HL-60/S4 treated with phorbol 12-myristate 13-acetate at 8.2 ng/mL for 4 days and 3 days (cell line): ENCODE measurements around the gene MPP3.

ENCODE experiments used
- in situ Hi-C: fragments of 300-500 bp; cut with MboI; formaldehyde crosslinking; loops from 2 replicates; pipeline ENCODE4 v1.15.0; 2022; ENCODE audit warnings: low sequenced_read_pairs

MPP3 gene

GRCh38 chr17:43755389-43755875 is 77.5 kb downstream of the MPP3 start:
- in situ Hi-C loops, result no loop called here

- in situ Hi-C loops, result no loop called here
Measured at GRCh38 chr17:43754947-43755346, 78.0 kb downstream of the MPP3 start.

GRCh38 chr17:43753493-43754129 is 79.3 kb downstream of the MPP3 start:
- in situ Hi-C loops, result no loop called here
